Stimulated activated CD8-positive, alpha-beta memory T cell treated with anti-CD3 and anti-CD28 coated beads, Interleukin-4, amount 100 ng/mL, for 24 hours (primary cell): ENCODE measurements around the gene NOTCH1.
"Not testable (repeated sequence)": the region's sequence is repeated elsewhere in the genome, so short reads cannot be mapped to it uniquely, and the experiment has no call there.

ENCODE experiments used
- DNase-seq: peaks from one replicate; pipeline ENCODE4 v3.0.0-alpha.2; 2020; ENCODE audit warnings: low read depth

The NOTCH1 gene

DNA sequence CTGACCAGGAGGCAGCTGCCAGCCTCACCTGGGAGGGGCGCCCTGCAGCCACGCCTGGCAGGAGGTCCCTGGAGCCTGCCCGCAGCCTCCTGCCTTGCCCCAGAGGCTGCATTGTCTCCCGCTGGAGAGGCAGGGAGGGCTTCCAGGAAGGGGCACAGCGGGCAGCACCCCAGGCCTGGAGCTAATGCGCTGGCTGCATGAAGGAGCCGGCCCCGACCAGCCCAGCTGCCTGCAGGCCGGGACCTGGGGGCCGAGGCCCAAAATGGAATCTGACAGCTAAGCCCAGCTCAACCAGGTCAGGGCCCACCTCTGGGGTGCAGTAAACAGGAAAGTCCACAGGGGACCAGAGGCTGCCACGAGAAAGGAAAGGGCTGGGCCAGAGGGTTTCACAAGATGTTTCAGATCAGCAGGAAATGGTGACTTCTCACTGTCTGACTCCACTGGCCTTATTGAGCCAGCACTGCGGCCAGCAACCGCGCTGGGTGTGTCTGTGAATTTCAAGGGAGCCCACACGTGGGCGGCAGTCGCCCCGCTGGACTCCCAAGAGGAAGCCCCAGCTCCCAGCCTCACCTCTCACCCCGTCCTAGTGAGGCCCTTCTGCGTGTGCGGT, 18.6 kb upstream of the NOTCH1 start:
- no peak for DNase-seq

DNA sequence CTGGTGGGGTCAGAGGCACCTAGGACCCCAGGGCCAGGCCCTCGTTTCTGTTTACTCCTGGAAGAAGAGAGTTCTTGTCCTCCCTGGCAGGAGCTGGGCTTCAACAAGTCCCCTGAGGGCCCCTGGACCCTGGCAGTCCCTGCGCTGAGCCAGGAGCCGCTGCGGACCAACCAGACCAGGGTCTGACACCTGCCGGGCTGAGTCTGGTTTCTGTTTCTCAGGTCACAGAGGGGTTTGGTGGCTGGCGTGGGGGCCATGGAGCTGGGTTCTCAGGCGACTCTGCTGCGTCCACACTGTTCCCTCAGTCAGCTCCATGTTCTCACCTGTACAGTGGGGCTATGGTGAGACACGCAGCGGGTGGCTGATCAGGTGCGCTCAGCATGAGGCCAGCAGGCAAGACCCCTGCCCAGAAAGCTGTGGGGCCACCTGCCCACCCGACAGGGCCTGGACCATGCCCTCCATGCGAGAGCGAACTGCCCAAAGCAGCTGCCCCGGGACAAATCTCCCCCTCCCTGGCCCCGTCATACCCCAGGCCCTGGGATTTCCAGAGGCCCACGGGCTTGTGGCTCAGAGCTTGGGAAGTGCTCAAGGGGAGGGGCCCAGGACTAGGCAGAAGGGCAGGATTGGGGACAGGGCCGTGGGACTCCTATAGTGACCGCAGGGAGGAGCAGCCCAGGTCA, 17.9 kb upstream of the NOTCH1 start:
- DNase-seq: no peak

DNA sequence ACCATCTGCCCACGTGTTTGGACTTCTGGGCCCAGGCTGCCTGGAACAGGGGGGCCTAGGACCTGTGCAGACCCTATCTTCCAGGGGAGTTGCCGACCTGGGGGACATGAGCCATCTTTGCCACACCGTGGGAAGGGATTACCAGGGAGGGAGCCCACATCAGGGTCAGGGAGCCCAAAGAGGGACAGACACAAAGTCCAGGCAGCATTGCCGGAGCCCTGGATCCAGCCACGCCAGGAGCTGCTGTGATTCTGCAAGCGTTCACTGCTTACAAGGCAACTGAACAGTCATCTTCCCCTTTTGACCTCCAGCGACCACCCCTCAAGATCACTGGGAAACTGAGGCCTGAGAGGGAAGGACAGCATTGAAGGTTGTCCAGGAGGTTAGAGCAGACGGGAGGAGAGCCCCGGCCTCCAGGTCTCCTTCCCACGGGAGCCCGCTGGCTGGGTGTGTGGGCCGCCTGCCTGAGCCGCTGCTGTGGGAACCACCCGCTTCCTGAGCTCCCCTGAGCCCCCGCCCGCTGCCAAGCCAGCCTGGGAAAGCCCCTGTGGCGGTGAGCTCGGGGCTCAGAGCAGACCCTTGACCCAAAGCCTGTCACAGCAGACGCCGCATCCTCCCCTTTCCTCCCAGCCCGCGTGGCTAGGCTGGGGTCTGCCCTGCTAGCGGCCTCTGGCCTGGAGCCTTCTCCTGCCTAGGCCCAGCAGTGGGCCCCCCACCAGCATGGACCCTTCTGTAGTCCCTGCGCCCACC, 17.1 kb upstream of the NOTCH1 start:
- DNase-seq: no peak

DNA sequence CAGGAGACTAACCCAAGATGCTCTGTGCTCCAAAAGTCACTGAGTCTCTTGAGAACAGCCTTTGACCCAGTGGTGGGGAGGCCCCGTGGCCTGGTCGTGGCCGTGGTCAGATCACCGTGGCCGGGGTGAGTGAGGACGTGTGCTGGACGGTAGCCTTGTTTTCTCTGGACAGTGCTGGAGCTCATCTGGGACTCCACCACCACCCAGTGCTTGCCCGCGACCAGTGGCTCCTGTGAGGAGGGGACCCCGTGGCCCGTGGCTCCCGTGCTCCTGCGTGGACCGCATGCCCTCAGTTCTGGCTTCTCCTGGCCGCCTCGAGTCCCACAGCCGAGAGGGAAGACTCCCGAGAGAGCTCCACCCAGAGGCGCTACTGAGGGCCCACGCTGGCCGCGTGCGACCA, 15.9 kb upstream of the NOTCH1 start:
- DNase-seq: no peak

DNA sequence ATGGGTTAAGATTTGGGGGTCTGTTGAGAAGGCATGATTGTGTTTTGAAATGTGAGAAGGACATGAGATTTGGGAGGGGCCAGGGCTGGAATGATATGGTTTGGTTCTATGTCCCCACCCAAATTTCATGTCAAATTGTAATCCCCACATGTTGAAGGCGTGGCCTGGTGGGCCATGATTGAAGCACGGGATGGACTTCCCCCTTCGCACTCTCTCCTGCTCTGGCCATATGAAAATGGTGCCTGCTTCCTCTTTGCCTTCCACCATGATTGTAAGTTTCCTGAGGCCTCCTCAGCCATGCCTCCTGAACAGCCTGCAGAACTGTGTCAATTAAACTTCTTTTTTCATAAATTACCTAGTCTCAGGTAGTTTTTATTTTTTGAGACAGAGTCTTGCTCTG, 14.7 kb upstream of the NOTCH1 start:
- no peak for DNase-seq

DNA sequence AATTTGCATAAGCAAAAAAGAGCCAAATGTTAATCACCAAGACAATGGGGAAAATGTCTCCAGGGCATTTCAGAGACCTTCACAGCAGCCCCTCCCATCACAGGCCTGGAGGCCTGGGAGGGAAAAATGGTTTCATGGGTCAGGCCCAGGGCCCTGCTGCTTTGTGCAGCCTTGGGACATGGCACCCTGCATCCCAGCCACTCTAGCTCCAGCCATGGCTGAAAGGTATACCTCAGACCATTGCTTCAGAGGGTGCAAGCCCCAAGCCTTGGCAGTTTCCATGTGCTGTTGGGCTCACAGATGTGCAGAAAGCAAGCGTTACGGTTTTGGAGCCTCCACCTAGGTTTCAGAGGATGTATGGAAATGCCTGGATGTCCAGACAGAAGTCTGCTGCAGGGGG, 13.5 kb upstream of the NOTCH1 start:
- not testable (repeated sequence) for DNase-seq

DNA sequence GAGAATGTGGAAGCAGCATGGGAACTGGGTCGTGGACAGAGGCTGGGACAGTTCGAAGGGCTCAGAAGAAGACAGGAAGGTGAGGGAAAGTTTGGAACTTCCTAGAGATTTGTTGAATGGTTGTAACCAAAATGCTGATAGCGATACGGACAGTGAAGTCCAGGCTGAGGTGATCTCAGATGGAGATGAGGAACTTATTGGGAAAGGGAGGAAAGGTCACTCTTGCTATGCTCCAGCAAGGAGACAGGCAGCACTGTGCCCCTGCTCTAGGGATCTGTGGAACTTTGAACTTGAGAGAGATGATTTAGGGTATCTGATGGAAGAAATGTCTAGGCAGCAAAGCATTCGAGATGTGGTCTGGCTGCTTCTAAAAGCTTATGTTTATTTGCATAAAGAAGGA, 13.0 kb upstream of the NOTCH1 start:
- DNase-seq: not testable (repeated sequence)

DNA sequence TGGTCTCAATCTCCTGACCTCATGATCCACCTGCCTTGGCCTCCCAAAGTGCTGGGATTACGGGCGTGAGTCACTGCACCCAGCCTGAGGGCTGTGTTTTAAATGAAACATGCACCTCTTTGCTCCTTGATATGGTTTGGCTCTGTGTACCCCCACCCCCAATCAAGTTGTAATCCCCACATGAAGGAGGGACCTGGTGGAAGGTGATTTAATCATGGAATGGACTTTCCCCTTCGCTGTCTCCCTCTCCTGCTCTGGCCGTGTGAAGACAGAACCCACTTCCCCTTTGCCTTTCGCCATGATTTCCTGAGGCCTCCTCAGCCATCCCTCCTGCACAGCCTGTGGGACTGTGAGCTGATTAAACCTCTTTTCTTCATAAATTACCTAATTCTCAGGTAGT, 12.5 kb upstream of the NOTCH1 start:
- no peak for DNase-seq

DNA sequence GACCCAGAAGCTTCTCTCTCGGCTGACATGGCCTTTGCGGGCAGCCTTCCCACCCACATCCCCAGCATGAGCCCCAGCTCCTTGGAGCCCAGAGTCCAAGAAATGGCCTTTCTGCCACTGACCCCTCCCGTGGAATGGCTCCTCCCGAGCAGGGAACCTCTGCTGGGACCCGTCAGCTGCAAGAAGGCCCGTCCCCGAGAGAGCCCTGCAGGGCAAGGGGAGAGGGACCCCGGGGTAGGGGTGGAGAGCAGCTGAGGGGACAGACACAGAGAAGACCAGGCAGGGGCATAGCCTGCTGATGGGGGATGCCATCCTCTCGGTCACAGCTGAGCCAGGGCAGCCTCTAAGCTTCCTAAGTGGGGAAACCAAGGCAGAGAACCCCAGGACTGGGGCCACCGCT, 11.2 kb upstream of the NOTCH1 start:
- DNase-seq: no peak

DNA sequence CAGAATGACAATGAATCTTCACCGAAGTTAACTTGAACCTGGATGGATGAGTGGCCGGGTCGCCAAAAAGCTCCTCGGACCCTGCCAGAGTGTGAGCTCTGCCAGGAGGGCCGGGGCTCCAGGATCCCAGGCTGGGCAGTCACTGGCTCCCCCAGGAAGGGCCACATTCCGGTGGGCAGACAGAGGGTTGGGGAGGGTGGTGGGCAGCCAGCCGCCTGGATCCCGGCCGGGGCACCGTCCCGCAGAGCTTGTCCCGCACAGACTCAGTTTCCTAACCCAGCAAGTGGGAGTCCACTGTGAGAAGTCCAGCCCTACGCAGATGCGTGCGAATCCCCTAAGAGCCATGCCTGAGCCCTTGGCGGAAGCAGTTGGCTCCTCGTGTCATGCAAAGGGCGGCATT, 10.3 kb upstream of the NOTCH1 start:
- no peak for DNase-seq

DNA sequence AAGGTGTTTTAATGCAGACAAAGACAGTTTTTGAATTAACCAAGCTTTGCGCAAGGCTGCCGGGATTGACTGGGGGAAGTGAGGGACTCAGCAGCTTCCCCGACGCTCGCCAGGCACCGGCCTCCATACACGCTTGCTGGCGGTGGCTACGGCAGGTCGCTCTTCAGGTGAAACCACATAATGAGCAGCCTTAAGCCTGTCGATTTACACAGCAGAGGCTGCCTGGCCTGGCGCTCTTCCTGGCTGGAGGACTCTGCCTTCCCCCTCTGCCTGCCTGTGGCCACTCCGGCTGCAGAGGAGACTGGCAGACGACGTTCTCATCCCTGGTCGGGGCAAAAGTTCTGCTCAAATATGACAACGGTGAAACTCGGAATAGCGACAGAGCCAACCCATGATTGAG, 9.0 kb upstream of the NOTCH1 start:
- DNase-seq: no peak

DNA sequence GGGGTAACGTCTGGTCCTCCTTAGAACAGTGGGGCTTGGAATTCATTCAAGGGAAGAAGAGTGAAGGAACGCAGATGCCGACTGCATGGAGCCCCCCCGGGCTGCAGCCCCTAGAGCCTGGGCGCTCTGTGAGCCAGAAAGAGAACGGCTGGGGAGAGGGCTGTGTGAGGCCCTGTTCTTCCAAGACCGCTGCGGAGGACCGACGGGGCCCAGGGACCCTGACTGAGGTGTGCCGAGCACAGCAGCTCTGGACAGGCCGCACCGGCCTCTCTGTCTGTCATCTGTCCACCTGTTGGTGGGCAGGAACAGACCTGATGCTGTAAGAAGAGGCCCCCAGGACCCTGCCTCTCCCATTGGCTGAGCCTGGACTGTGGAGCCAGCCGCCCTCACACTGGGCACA, 7.7 kb upstream of the NOTCH1 start:
- DNase-seq: no peak

DNA sequence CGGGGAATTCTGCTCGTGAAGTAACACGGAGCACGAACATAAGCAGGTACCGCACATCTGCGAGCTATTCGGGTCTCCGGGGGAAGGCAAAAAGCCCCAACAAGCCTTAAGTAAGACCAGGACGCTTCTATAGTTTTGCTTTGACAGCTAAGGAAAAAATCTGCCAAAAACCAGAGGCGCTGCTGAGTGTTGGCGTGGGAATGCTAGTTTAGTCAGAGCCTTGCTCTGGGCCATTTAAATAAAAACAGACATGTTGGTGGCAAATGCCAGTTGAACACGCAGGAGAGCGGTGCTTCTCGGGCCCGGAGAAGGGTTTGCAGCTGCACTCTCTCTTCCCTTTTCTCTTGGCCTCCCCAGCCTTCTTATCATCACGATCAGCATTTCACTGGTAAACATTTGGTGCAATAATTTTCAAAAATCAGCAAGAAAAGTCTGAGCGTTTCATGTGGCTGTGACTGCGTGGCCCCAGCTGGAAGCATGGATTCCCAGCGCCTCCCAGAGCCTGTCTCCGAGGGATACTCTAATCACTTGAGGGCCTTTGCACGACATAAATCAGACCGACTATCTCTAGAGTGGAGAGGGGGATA, 6.4 kb upstream of the NOTCH1 start:
- no peak for DNase-seq

DNA sequence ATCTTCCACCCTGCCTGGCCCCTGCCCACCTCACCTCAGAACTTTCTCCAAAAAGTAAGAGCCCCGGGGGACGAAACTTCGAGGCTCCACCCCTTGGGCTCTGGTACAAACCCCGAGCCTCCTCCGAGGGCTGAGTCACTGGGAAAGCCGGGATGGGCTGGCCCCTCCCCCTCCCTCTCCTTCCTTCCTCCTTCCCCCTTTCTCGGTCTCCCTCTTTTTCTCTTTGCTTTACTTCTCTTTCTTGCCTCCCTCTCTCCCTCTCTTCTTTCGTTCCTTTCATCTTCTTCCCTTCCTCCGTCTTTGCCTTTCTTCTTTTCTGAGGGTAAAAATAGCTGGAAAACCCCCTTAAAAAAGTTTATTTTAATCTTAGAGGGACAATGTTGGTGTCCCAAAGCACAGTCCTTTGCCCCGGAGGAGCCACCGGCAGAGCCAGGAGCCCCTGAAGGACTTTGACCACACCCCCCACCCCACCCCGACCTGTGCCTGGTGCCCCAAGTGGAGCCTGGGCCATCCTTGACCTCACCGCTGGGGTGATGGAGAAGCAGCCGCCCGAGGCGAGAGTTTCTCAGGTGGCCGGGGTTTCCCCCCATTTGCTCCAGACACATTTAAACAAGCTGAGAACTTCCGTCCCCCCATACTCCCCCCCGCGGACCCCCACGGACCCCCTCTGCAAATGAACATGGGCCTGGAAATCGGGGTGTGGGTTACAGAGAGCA, 5.7 kb upstream of the NOTCH1 start:
- DNase-seq: no peak

DNA sequence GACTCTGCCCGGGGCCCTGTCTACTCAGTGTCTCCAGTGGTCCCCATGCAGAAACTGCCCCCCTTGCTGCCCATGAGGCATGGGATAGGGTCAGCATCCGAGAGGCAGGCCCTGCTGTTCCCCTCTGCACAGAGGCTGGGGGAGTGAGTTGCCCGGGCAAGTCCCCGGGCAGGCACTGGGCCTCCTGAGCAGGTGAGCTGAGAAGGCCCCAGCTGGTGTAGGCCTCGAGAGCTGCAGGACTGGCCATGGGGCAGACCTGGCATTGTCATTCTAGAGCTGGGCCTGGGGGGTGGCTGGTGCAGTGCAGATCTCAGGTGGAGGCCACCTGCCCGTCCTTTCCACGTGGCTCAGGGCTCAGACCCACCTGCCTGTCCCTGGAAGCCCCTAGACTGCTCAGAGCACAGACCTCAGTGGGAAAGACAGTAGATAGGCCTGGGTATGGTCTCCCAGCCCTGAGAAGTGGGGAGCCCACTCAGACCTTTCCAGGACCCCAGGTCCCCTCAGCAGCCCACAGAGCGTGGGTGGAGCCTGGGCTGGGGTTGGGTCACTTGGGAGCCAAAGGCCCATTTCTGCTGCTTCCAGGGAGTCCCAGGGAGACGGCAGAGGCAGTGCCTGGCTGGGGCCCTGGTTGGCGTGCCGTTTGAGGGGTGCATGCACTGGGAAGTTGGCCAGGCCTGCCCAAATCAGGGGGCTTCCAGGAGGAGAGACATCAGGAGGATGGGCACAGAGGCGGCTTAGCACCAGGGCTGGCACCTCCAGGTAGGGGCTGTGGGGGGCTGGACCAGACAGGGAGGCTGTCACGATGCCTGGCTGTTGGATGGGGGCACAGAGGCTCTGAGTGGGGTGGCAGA, 4.8 kb upstream of the NOTCH1 start:
- no peak for DNase-seq

DNA sequence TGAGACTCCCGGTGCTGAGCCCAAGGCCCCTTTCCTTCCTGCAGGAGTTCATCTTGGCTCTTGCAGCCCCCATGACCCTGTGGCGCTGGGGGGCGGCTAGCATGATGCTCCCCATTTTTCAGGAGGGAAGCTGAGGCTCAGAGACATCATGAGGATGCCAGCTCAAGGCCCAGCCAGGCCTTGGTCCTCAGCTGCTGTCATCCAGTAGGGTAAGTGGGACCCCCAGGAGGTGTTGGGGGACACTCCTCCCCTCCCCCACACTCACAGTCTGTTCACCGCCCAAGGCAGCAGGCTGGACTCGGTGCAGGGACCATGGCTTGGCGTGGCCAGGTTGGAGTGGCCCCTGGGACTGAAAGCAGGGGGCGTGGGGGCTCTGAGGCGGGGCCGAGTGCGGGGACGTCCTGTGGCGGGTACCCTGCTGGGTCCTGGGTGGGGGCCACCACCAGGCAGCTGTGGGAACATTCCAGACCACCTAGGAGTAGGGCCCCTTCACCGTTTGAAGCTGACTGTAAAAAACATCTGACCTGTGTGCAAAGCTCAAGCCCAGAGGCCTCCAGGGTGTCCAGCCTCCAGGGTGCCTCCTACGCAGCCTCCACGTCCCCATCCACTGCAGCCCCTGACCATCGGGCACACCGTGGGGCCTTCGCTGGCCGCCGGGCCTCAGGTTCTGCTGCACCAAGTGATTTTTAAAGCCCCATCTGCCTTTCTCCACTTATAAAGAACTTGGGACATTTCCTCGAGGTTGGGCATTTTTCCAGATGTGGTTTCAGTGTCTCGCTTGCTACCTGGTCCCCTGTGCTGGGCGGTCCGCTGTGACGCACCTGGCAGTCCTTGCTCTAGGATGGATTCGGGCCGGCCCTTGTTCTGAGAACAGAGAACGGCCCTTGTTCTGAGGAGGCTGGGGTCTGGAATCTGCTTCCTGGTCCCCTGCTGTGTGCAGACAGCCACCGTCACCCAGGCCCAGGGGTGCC, 3.4 kb upstream of the NOTCH1 start:
- no peak for DNase-seq

DNA sequence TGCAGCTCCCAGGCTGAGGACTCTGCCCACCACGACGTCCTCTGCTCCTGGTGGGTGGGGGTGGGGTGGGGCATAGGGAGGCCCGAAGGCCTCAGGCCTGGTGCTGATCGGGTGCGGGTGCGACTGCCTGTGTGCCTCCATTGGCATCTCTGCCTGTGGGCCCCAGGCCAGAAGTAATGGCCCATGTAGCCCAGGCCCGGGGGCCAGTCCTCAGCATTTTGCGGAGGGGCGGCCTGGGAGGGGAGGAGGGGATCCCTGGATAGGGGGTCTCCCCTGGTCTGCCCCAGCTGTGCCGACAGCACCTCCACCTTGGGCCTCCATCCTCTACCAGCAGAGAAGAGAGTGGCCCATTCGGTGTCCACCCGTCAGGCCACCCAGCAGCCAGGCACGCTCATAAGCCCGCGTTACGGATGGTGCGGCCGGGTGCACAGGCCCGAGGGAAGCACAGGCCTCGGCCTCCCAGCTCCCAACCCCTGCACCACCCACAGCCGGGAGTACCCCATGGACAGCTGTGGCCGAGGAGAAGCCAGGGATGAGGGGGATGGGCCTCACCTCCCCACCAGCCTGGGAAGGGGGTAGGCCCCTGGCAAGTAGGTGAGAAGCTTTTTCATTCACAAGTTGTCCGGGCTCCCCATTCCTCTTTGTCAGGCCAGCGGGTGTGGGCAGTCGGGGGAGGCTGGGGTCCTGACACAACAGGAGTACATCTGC, 1.8 kb upstream of the NOTCH1 start:
- DNase-seq: no peak

DNA sequence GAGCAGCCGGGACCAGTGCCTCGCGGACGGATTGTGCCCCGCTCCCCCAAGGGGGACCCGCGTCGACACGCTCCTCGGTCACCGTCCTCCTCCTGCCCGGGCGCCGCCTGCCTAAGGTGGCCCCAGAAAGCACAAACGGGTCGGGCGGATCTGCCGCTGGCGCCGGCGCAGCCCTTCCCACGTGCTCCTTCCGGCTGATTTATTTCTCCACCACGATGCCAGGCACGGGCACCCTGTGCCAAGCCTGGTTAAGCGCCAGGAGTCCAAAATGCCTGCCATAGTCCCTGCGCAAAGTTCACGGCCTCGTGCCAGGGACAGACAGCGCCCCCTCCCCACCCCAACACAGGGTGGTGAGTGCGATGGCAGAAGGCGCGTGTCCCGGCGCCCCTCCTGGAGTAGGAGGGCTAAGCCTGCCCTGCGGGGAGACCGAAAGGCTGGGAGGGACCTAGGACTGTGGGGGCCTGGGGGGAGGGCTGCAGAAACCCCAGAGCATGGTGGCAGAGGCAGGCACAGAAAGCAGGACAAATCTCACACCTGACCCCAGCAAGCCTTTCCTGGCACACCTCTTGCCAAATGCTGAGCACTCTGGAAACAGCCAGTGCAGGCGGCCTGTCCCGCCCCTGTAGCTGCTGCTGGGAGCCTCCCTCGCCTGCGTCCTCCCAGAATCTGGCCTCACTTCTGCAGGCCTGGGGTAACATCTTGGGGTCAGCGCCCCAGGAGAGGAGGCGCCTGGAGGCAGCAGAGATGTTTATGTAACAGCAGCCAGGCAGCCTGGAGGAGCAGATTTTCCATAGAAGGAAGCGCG, 1.1 kb upstream of the NOTCH1 start:
- DNase-seq: no peak

DNA sequence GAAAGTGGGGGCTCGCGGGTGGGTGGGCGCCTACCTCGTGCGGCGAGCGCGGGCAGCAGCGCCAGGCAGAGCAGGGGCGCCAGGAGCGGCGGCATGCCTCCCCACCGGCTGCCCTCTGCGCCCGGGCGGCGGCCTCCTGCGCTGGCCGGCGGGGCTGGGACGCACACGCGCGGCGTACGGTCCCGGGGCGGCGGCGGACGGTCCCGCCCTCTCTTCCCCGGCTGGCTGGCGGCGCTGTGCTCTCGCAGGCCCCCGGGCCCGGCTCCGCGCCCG, 220 bp downstream of the NOTCH1 start:
- DNase-seq: no peak
